ENCODE data around the gene EHBP1.

Gene EHBP1

DNA sequence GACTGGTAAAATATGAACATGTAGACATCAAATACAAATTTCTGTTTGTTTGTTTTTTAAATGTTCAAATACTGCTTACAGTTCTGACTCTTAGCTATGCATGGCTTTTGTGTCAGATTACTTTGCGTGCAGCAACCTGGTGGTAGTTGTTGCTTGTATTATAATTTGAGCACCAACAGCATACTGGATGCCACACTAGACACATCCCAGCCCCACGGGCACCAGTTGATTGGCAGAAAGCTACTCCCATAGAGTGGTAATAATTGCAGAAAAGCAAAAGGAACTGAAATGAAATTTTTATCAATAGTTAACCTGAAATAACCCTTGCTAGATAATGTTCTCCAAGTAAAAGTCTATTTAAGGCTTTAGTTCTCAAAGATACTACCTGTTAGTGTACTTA lies 91.6 kb downstream of the EHBP1 start:
- no peak for TF ChIP-seq ZNF558 (tag by site-specific recombination; IDR thresholded peaks at IDR 0.05)
- TF ChIP-seq, protein P1, sequence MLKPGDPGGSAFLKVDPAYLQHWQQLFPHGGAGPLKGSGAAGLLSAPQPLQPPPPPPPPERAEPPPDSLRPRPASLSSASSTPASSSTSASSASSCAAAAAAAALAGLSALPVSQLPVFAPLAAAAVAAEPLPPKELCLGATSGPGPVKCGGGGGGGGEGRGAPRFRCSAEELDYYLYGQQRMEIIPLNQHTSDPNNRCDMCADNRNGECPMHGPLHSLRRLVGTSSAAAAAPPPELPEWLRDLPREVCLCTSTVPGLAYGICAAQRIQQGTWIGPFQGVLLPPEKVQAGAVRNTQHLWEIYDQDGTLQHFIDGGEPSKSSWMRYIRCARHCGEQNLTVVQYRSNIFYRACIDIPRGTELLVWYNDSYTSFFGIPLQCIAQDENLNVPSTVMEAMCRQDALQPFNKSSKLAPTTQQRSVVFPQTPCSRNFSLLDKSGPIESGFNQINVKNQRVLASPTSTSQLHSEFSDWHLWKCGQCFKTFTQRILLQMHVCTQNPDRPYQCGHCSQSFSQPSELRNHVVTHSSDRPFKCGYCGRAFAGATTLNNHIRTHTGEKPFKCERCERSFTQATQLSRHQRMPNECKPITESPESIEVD (tag by site-specific recombination; IDR thresholded peaks at IDR 0.05): no peak
- no peak for TF ChIP-seq ZNF239 (tag by site-specific recombination; IDR thresholded peaks at IDR 0.05)
- TF ChIP-seq ZNF221 (tag by site-specific recombination; IDR thresholded peaks at IDR 0.05; ENCODE audit: borderline replicate concordance): no peak
- TF ChIP-seq OSR2 (tag by site-specific recombination; IDR thresholded peaks at IDR 0.05): no peak
- TF ChIP-seq ZBTB17 (tag by site-specific recombination; IDR thresholded peaks at IDR 0.05): no peak
- no peak for TF ChIP-seq EGR2 (tag by site-specific recombination; IDR thresholded peaks at IDR 0.05; ENCODE audit: low read depth)
- no peak for TF ChIP-seq ZNF670 (tag by site-specific recombination; IDR thresholded peaks at IDR 0.05; ENCODE audit: low read depth)
- no peak for TF ChIP-seq ZNF596 (tag by site-specific recombination; IDR thresholded peaks at IDR 0.05)
- no peak for TF ChIP-seq ZNF560 (tag by site-specific recombination; IDR thresholded peaks at IDR 0.05; ENCODE audit: borderline replicate concordance)
- no peak for TF ChIP-seq ZNF571 (tag by site-specific recombination; IDR thresholded peaks at IDR 0.05)
- ChIA-PET POLR2A (no interaction called here), CTCF (interaction anchor here (0.9 to 1.5 kb wide), 4 partner anchors 9 to 23 kb away, joined by 3 to 6 read pairs (median 4); no protein-coding TSS in a partner anchor)
- no peaks in the 10 kb centered on the region for H3K36me3 ChIP-seq (ENCODE audit: control insufficient read depth in 2 of 2, insufficient read depth in 1 of 2, low read length in 2 of 2)
- H3K4me3 ChIP-seq (ENCODE audit: low read depth, low read length): no peak overlapping the region
- H3K27ac ChIP-seq (ENCODE audit: extremely low read depth, low read depth, low read length): no peak overlapping the region
- no peaks in the 10 kb centered on the region for H3K9me3 ChIP-seq (ENCODE audit: control insufficient read depth, insufficient read depth, low read depth, low read length)
- H3K4me1 ChIP-seq (ENCODE audit: control insufficient read depth, insufficient read depth, low read length): peaks cover 7% of the 10 kb centered on the region; the same call in 1 of the 2 replicates

DNA sequence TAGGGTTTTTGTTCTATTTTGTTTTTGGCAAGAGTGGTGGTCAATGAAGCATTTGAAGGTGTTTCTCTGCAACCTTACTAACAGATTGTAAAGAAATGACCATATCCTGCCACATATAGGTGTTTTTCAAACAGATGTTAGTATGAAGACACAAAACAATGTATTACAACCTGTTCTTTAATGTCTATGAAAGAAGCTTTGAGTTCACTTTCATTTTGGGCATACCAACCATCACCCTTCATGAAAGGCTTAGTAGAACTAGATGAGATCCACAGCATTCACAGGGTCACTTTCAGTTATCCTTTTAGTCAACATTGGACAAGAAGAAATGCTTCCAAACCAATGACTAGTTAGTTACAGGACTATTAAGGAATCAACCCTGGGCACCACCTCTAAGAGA lies 95.1 kb downstream of the EHBP1 start:
- Histone ChIP-seq H3K36me3 (ENCODE audit: control insufficient read depth in 2 of 2, insufficient read depth in 1 of 2, low read length in 2 of 2) (no peaks in the 10 kb centered on the region; a peak in 1 of 3 replicates), H3K9me3 (ENCODE audit: control insufficient read depth, insufficient read depth, low read depth, low read length) (no peaks in the 10 kb centered on the region), H3K27ac (ENCODE audit: extremely low read depth, low read depth, low read length) (no peak overlapping the region), H3K4me3 (ENCODE audit: low read depth, low read length) (no peak overlapping the region), H3K4me1 (ENCODE audit: control insufficient read depth, insufficient read depth, low read length) (no peaks in the 10 kb centered on the region)
- TF ChIP-seq, protein P2, sequence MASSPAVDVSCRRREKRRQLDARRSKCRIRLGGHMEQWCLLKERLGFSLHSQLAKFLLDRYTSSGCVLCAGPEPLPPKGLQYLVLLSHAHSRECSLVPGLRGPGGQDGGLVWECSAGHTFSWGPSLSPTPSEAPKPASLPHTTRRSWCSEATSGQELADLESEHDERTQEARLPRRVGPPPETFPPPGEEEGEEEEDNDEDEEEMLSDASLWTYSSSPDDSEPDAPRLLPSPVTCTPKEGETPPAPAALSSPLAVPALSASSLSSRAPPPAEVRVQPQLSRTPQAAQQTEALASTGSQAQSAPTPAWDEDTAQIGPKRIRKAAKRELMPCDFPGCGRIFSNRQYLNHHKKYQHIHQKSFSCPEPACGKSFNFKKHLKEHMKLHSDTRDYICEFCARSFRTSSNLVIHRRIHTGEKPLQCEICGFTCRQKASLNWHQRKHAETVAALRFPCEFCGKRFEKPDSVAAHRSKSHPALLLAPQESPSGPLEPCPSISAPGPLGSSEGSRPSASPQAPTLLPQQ (tag by site-specific recombination; IDR thresholded peaks at IDR 0.05): no peak
- no peak for TF ChIP-seq ZNF747 (tag by site-specific recombination; IDR thresholded peaks at IDR 0.05)
- TF ChIP-seq, protein P3, sequence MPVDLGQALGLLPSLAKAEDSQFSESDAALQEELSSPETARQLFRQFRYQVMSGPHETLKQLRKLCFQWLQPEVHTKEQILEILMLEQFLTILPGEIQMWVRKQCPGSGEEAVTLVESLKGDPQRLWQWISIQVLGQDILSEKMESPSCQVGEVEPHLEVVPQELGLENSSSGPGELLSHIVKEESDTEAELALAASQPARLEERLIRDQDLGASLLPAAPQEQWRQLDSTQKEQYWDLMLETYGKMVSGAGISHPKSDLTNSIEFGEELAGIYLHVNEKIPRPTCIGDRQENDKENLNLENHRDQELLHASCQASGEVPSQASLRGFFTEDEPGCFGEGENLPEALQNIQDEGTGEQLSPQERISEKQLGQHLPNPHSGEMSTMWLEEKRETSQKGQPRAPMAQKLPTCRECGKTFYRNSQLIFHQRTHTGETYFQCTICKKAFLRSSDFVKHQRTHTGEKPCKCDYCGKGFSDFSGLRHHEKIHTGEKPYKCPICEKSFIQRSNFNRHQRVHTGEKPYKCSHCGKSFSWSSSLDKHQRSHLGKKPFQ (tag by site-specific recombination; IDR thresholded peaks at IDR 0.05): no peak
- TF ChIP-seq ZNF174 (tag by site-specific recombination; IDR thresholded peaks at IDR 0.05): no peak
- no peak for TF ChIP-seq ZNF473 (tag by site-specific recombination; IDR thresholded peaks at IDR 0.05)
- TF ChIP-seq ZNF274 (IDR thresholded peaks at IDR 0.05; ENCODE audit: low read length): no peak
- no peak for TF ChIP-seq ZNF274 (tag by site-specific recombination; IDR thresholded peaks at IDR 0.05; ENCODE audit: borderline replicate concordance)
- TF ChIP-seq, protein P4, sequence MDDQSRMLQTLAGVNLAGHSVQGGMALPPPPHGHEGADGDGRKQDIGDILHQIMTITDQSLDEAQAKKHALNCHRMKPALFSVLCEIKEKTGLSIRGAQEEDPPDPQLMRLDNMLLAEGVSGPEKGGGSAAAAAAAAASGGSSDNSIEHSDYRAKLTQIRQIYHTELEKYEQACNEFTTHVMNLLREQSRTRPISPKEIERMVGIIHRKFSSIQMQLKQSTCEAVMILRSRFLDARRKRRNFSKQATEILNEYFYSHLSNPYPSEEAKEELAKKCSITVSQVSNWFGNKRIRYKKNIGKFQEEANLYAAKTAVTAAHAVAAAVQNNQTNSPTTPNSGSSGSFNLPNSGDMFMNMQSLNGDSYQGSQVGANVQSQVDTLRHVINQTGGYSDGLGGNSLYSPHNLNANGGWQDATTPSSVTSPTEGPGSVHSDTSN (CRISPR knock-in tag; IDR thresholded peaks at IDR 0.05): no peak
- TF ChIP-seq ZNF391 (tag by site-specific recombination; IDR thresholded peaks at IDR 0.05; ENCODE audit: borderline replicate concordance, low read depth): no peak
- no peak for TF ChIP-seq ZFP3 (tag by site-specific recombination; IDR thresholded peaks at IDR 0.05; ENCODE audit: low read depth)
- TF ChIP-seq ZNF114 (tag by site-specific recombination; IDR thresholded peaks at IDR 0.05): no peak
- no peak for TF ChIP-seq SP3 (tag by site-specific recombination; IDR thresholded peaks at IDR 0.05)
- TF ChIP-seq ZNF140 (tag by site-specific recombination; IDR thresholded peaks at IDR 0.05): no peak
- no peak for TF ChIP-seq ZFP69B (tag by site-specific recombination; IDR thresholded peaks at IDR 0.05)
- TF ChIP-seq ZNF548 (tag by site-specific recombination; IDR thresholded peaks at IDR 0.05): no peak
- TF ChIP-seq ZNF302 (tag by site-specific recombination; IDR thresholded peaks at IDR 0.05; ENCODE audit: low read depth): no peak
- TF ChIP-seq ZNF324 (tag by site-specific recombination; IDR thresholded peaks at IDR 0.05): no peak
- no peak for TF ChIP-seq ZNF155 (tag by site-specific recombination; IDR thresholded peaks at IDR 0.05)
- TF ChIP-seq ZNF16 (tag by site-specific recombination; IDR thresholded peaks at IDR 0.05; ENCODE audit: low read depth): no peak
- TF ChIP-seq ZNF341 (tag by site-specific recombination; IDR thresholded peaks at IDR 0.05; ENCODE audit: low read depth): no peak
- no peak for TF ChIP-seq ZNF146 (tag by site-specific recombination; IDR thresholded peaks at IDR 0.05)
- ChIA-PET CTCF (interaction anchor here (0.6 to 0.8 kb wide), 2 partner anchors 13 to 948 kb away, joined by 3 read pairs; no protein-coding TSS in a partner anchor), POLR2A (no interaction called here)
